ENCODE data around the gene ZDHHC17. TPM values are rescaled to one million over a fixed set of nuclear protein-coding genes. Genes with fewer than 3 reads are reported as not detected.

Gene ZDHHC17
- polyA plus RNA-seq, 1 of the 3 experiments (the other 2 are of a cell fraction), result 28.6 TPM

DNA sequence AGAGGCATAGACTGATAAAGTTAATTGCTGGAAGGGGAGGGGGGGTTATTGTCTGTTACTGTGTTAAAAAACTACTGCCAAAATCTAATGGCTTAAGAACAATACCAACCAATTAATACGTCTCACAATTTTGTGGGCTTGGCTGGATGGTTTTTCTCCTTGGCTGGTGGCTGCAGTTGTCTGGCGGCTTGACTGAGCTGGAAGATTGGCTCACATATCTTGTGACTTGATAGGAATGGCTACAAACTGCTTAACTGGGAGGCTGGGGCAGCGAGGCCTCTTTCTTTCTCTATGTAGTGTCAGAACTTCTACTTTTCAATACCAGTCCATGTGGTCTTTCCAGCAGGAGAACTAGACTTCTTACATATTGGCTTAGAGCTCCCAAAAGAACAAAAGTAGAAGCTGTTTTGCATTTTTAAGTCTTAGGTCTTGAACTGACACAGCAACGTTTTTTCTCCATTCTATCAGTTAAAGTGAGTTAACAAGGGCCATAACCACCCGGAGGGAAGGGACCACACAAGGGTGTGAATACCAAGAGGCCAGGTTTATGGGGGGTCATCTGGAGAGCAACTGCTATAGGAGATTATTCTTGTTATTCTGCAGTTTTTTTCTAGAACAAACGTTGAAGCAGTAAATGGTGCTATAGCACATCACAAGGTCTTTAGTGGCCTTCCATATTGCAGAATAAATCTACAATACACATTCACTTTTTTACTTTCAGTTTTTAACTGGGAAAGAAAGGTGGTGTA is 46.9 kb downstream of the ZDHHC17 start (continued):
- TF ChIP-seq JUND (IDR thresholded peaks at IDR 0.05) (no peak), GATA2 (CRISPR knock-in tag; IDR thresholded peaks at IDR 0.05) (no peak), RFX5 (IDR thresholded peaks at IDR 0.05; ENCODE audit: low read length) (no peak)
- TF ChIP-seq, protein P1, sequence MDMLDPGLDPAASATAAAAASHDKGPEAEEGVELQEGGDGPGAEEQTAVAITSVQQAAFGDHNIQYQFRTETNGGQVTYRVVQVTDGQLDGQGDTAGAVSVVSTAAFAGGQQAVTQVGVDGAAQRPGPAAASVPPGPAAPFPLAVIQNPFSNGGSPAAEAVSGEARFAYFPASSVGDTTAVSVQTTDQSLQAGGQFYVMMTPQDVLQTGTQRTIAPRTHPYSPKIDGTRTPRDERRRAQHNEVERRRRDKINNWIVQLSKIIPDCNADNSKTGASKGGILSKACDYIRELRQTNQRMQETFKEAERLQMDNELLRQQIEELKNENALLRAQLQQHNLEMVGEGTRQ (IDR thresholded peaks at IDR 0.05; ENCODE audit: borderline replicate concordance, low read depth, low read length), result no peak

DNA sequence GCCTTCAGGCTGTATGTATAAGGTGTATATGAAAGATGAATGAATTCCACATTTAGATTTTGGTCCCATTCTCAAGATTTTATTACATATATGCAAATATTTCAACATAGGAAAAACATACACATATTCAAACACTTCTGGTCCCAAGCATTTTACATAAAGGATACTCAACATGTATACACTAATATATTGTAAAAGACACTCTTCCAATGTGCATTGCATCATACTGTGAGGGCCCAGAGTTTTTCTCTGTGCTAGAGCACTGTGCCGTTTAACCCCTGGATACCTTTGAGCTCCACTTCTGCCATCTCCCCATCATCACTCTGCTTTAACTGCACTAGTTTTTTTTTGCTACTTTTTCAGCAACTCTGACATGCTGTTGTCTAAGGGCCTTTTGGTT is 48.1 kb downstream of the ZDHHC17 start:
- Histone ChIP-seq H3K4me2 (no peak overlapping the region), H3K9ac (no peak overlapping the region), H3F3A (replicated peaks; ENCODE audit: insufficient read depth) (peaks cover 6% of the 10 kb centered on the region), H2AFZ (ENCODE audit: low read depth) (no peak overlapping the region), H3K36me3 (replicated peaks in 1 of 2; ENCODE audit: control insufficient read depth in 1 of 2, insufficient read depth in 2 of 2, low read length in 1 of 2) (peaks cover 79 to 89% of the 10 kb centered on the region in 2 experiments), H3K27ac (ENCODE audit: low read depth in 2 of 2, low read length in 1 of 2) (no peak overlapping the region), H3K27me3 (ENCODE audit: insufficient read depth) (no peaks in the 10 kb centered on the region), H4K20me1 (ENCODE audit: insufficient read depth) (no peaks in the 10 kb centered on the region), H3K4me1 (ENCODE audit: control insufficient read depth in 1 of 2, insufficient read depth in 2 of 2, low read depth in 1 of 2, low read length in 1 of 2) (no peaks in the 10 kb centered on the region; a peak in 1 of 4 replicates), H3K4me3 (ENCODE audit: low read depth in 2 of 2, low read length in 1 of 2) (no peak overlapping the region), H3K9me2 (no peaks in the 10 kb centered on the region), H3K79me2 (ENCODE audit: insufficient read depth) (no peaks in the 10 kb centered on the region), H3K9me3 (no peaks in the 10 kb centered on the region)
- POLR2A ChIA-PET, result no interaction called here
- 89% methylated on average over 1 of the region's 1 CpG for WGBS (ENCODE audit: low lambda C conversion rate)
- TF ChIP-seq FOXJ3 (CRISPR knock-in tag; IDR thresholded peaks at IDR 0.05), result no peak
- TF ChIP-seq RFX5 (IDR thresholded peaks at IDR 0.05; ENCODE audit: low read length), result no peak
- TF ChIP-seq, protein P2, sequence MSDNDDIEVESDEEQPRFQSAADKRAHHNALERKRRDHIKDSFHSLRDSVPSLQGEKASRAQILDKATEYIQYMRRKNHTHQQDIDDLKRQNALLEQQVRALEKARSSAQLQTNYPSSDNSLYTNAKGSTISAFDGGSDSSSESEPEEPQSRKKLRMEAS (IDR thresholded peaks at IDR 0.05; ENCODE audit: low read depth), result no peak
- no peak for TF ChIP-seq NRF1 (IDR thresholded peaks at IDR 0.05; ENCODE audit: low read depth, low read length)
- no peak for TF ChIP-seq RXRA (IDR thresholded peaks at IDR 0.05; ENCODE audit: borderline replicate concordance, low read depth)
- TF ChIP-seq, protein P3, sequence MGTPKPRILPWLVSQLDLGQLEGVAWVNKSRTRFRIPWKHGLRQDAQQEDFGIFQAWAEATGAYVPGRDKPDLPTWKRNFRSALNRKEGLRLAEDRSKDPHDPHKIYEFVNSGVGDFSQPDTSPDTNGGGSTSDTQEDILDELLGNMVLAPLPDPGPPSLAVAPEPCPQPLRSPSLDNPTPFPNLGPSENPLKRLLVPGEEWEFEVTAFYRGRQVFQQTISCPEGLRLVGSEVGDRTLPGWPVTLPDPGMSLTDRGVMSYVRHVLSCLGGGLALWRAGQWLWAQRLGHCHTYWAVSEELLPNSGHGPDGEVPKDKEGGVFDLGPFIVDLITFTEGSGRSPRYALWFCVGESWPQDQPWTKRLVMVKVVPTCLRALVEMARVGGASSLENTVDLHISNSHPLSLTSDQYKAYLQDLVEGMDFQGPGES (IDR thresholded peaks at IDR 0.05; ENCODE audit: low read depth, low read length), result no peak
- TF ChIP-seq TEAD4 (IDR thresholded peaks at IDR 0.05; ENCODE audit: borderline replicate concordance, insufficient read depth), result no peak
- no peak for TF ChIP-seq SMC3 (IDR thresholded peaks at IDR 0.05; ENCODE audit: low read depth, low read length)
- TF ChIP-seq FOXM1 (IDR thresholded peaks at IDR 0.05; ENCODE audit: low read depth), result no peak
- TF ChIP-seq, protein P4, sequence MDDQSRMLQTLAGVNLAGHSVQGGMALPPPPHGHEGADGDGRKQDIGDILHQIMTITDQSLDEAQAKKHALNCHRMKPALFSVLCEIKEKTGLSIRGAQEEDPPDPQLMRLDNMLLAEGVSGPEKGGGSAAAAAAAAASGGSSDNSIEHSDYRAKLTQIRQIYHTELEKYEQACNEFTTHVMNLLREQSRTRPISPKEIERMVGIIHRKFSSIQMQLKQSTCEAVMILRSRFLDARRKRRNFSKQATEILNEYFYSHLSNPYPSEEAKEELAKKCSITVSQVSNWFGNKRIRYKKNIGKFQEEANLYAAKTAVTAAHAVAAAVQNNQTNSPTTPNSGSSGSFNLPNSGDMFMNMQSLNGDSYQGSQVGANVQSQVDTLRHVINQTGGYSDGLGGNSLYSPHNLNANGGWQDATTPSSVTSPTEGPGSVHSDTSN (IDR thresholded peaks at IDR 0.05), result no peak
- TF ChIP-seq CHD2 (IDR thresholded peaks at IDR 0.05; ENCODE audit: low read length, partially characterized antibody), result no peak
- TF ChIP-seq RAD21 (IDR thresholded peaks at IDR 0.05; ENCODE audit: low read length), result no peak
- no peak for TF ChIP-seq ELF1 (IDR thresholded peaks at IDR 0.05)
- TF ChIP-seq, protein P1 (IDR thresholded peaks at IDR 0.05; ENCODE audit: borderline replicate concordance, low read depth, low read length), result no peak
- no peak for TF ChIP-seq FOSL2 (IDR thresholded peaks at IDR 0.05; ENCODE audit: borderline replicate concordance, low read depth)
- no peak for TF ChIP-seq GATA2 (CRISPR knock-in tag; IDR thresholded peaks at IDR 0.05)
- TF ChIP-seq TCF12 (IDR thresholded peaks at IDR 0.05), result no peak
- CTCF ChIA-PET, result no interaction called here
- DNase-seq, result no peak

Measured in SK-N-SH (cell line).